OCI-LY1 (cell line): ENCODE data around the gene UBC.
"Not testable (repeated sequence)": the region's sequence is repeated elsewhere in the genome, so short reads cannot be mapped to it uniquely, and the experiment has no call there.

Experiments used
- CTCF ChIP-seq: fragments of 200-600 bp; sonication (generic), shearing (Covaris generic); IDR thresholded peaks from 2 replicates; pipeline ENCODE4 v1.5.1; 2017; ENCODE audit warnings: mild to moderate bottlenecking, antibody characterized with exemption, low read length, moderate library complexity, mixed read lengths
- EZH2 ChIP-seq: fragments of 200-600 bp; sonication (generic), shearing (Covaris generic); IDR thresholded peaks from 2 replicates; pipeline ENCODE4 v1.8.0; 2017; ENCODE audit warnings: borderline replicate concordance, mixed run types, mild to moderate bottlenecking, antibody characterized with exemption, low read length, moderate library complexity, mixed read lengths

- TF ChIP-seq CTCF, EZH2: not testable (repeated sequence)
These were observed 14.1 kb downstream of the UBC start for GRCh38 chr12:124900345-124900795.
